GM21515 (cell line): ENCODE results near the gene SOCS7.

Source experiments
- ATAC-seq: cut with Tn5 transposase; IDR thresholded peaks from one replicate; pipeline ENCODE4 v1.9.1; 2021; ENCODE audit not compliant: unreplicated experiment

The SOCS7 gene

GRCh38 chr17:38334480-38335364 lies 16.9 kb upstream of the SOCS7 start:
- ATAC-seq, result no peak

GRCh38 chr17:38336838-38337237 lies 14.8 kb upstream of the SOCS7 start:
- ATAC-seq, result no peak

DNA sequence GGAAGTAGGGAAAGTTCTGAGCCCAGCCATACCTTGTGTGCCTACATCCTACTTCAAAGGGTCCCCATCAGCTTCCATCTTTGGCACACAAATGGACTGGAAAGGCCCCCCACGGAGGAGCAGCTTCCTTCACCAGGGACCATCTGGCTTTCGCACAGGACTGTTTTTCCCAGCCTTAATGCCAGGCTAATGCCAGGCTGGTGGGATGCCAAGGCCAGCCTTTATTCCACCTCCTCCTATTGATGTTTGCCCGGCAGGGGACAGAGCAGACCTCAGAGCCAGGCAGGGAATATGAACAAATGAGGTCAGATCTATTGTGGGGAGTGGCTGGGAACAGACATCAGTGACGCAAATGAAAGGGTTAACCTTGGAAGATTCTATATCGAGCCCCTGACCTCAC lies 13.6 kb upstream of the SOCS7 start:
- no peak for ATAC-seq

DNA sequence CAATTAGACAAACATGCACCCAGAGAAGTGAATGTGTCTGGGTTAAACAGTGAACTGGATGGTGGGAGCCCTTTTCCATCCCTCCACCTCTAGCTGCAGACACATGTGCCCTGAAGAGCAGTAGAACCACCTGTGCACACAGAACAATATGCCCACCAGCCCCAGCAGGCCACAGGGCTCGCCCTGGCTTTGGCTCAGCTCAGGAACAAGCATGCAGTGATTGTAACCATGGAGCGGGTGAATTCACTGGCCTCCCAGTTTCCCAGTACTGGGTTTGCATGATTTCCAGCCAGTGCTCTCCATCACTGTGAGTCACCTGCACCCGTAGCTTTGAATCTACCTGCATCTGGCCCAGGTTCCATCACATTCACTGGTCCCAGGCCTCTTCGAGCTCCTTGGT lies 13.1 kb upstream of the SOCS7 start:
- ATAC-seq, result no peak

- no peak for ATAC-seq
Measured at GRCh38 chr17:38339891-38340290, 11.8 kb upstream of the SOCS7 start.

GRCh38 chr17:38341035-38341721 lies 10.5 kb upstream of the SOCS7 start:
- ATAC-seq, result no peak

DNA sequence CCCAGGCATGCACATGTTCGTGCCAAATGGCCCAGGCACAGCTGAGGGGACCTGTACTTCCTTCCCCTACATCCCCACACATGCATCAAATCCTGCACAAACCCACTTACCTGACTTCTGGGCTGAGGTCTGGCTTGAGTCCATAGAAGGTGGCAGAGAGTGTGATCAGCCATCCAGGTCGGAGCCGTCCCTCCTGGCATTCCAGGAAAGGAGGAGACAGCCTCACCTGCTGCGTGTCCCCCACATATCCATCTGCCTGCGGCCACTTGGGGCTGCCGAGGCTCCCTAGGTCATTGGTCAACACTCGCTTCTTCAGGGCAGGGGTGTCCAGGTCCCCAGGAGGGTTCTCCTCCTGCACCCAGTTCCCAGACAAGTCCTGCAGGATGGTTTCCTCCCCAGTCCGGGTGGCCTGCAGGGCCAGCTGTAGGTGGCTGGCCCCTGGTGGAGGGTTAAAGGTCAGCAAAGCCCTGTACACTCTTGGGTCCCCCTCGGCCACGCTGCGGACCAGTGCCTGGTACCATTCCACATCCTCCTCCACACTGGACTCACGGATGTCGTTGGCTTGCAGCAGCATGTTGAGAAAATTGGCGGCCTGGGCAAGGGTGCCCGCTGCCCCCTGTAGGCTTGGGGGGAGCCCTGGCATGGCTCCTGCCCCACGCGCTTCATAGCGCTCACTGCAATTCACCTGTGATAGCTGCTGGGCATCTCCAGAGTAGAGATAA lies 8.6 kb upstream of the SOCS7 start:
- ATAC-seq, result no peak

DNA sequence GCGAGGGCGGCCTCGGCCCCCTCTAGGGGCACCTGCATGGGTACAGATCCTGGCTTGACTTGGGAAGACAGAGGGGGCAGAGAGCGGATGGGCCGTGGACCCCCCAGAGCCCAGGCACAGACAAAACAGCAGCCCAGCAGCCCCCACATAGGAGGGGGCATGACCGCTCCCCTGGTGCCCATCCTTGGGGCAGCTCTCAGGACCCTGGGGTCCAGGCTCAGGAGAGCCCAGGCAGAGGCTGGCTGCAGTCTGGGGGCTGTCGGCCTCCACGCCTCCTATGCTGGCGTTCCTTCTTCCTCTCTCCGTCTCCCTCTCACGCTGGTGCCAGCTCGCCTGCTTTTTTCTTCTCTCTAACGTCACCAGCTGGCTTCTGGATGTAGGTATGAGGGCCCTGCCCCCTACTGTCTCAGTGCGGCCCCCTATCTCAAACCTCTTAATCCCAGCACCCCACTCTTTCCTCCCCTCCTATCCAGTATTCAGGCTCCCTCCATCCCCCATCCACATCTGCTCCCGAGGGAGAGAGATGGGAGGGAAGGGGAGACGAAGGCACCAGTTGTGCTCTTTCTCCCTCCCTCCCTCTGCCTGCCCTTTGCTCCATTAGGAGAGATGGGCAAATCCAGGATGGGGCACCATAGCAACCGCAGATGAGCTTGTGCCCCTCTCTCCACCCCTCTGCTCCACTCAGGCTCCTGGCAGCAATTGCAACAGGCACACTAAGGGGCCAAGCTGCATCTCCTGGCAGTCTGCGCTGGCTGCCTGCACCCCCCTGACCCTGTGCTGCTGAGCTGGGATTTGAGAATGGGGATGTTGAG lies 7.8 kb upstream of the SOCS7 start, which contains the start of gene GPR179:
Gene GPR179, minus strand, starts transcription at position 349 of the 812 bp plus-strand sequence. Its CDS starts 167 bp downstream, at position 182.
- ATAC-seq, result no peak

GRCh38 chr17:38344420-38344745 lies 7.3 kb upstream of the SOCS7 start:
- ATAC-seq, result no peak

- no peak for ATAC-seq
Measured at GRCh38 chr17:38345743-38346142, 5.9 kb upstream of the SOCS7 start.

DNA sequence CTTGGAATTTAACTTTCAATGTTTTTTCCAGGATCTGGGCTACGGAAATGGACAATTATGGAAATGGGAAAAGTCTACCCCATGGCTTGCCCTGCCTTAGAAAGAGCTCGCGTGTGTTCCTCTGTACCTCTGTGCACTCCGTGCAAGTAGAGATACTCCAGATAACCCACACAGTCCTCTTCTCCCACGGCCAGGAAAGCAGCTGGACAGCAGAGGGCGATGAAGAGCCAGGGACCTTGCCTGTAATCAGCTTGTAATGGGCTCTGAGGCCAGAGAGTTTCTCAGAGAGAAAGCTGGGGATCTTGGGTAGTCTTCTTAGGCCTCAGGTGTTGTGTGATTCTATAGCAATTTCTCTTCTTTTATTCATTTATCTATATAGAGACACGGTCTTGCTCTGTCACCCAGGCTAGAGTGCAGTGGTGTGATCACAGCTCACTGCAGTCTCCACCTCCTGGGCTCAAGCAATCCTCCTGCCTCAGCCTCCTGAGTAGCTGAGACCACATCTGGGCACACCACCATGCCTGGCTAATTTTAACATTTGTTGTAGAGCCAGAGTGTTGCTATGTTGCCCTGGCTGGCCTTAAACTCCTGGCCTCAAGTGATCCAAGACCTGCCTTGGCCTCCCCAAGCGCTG lies 2.4 kb upstream of the SOCS7 start:
- no peak for ATAC-seq

GRCh38 chr17:38350035-38350434 lies 1.6 kb upstream of the SOCS7 start:
- no peak for ATAC-seq

- peak; percentile 25 for ATAC-seq
Measured at GRCh38 chr17:38352245-38353085, 821 bp downstream of the SOCS7 start.

DNA sequence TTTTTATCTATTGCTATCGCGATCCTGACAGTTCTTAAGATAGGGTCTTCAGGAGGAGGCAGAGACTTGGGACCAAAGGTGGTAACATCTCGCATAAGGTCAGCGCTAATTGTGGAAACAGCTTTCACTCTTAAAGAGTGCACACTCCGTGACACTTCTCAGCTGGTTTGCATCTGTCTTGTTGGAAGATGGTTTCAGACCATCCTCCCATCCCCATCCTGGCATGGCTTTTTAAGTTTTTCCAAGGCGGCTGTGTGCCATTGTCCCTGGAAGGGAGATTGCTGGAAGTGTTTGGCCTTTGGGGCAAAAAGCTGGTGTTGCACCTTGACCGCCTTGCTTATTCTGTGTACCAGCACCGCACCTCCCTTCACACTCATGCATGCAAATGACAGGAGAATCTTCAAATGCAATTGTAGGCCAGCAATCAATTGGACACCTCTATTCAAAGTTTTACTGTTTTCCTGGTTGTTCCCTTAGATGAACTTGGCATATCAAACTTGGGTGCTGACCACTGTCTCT lies 1.5 kb downstream of the SOCS7 start:
- no peak for ATAC-seq

DNA sequence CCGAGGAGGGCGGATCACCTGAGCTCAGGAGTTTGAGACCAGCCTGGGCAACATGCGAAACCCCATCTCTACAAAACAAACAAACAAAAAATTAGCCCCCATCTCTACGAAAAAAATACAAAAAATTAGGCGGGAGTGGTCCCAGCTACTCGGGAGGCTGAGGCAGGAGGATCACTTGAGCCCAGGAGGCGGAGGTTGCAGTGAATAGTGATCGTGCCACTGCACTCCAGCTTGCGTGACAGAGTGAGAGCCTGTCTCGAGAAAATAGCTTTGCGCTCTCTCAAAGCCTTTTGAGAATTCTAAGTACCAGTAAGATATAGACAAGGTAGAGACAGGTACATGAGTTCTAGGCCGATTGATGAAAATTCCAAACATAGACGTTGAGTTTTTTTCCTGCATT lies 2.0 kb downstream of the SOCS7 start:
- no peak for ATAC-seq

DNA sequence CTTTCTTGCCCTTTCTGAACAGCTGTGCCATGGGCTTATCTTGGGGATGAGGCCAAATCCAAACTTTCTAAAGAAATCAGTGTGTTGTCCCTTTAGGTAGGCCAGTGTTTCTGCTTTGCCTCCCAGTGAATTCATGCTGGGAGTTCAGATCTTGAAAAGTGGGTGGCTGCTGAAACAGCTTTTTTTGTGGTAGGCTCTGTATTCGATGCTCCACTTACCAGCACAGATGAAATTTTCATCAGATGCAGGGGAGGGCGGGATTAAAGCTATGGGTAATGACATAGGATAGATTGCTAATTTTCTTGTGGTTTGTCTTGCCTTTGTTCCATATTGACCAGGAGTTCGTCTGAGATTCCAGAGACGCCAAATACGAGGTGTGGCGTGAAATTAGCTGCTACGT lies 2.8 kb downstream of the SOCS7 start:
- no peak for ATAC-seq

- ATAC-seq, result no peak
Measured at GRCh38 chr17:38355251-38355650, 3.6 kb downstream of the SOCS7 start.

GRCh38 chr17:38357486-38358123 lies 6.0 kb downstream of the SOCS7 start:
- no peak for ATAC-seq
